SK-N-SH (cell line): ENCODE measurements around the gene KCNA1. TPM values are rescaled to one million over a fixed set of nuclear protein-coding genes. Genes with fewer than 3 reads are reported as not detected.

Source experiments
- CTCF ChIA-PET: fragments of 300-600, 350-600 bp; formaldehyde crosslinking; extraction: SDS; loops from one replicate; lab custom pipeline; 2021; lab: Yijun Ruan, JAX
- POLR2A ChIA-PET: fragments of 350-600 bp; sonication (Branson Sonifier 250); formaldehyde crosslinking; extraction: SDS; loops from one replicate; lab custom pipeline; 2020; ENCODE audit warnings: antibody characterized with exemption, inconsistent platforms; lab: Yijun Ruan, JAX
- DNase-seq: peaks from one replicate; pipeline ENCODE4 v3.0.0; 2012
- H2AFZ ChIP-seq: fragments of 200-600 bp; sonication (generic); 2 replicates; pipeline ENCODE4 v1.8.1; 2016; ENCODE audit warnings: antibody characterized with exemption, mild to moderate bottlenecking, low read depth
- H3F3A ChIP-seq: fragments of 200-600 bp; sonication (generic); replicated peaks from 2 replicates; pipeline ENCODE3; 2016; ENCODE audit warnings: antibody characterized with exemption, mild to moderate bottlenecking; ENCODE audit not compliant: insufficient read depth
- H3K27ac ChIP-seq, 2 experiments: fragments of 200-500 bp in 1 of 2; fragments of 200-600 bp in 1 of 2; sonication (Bioruptor generic) in 1 of 2; sonication (generic), shearing (Covaris generic) in 1 of 2; 2 replicates each; pipeline versions ENCODE4 v1.5.1 to v1.6.1; 2014 to 2016; ENCODE audit warnings: low read depth in 2 of 2, inconsistent platforms in 1 of 2, low read length in 1 of 2, mild to moderate bottlenecking in 1 of 2, mixed read lengths in 1 of 2
- H3K27me3 ChIP-seq: fragments of 200-600 bp; sonication (generic), shearing (Covaris generic); 2 replicates; pipeline ENCODE4 v1.6.1; 2016; ENCODE audit warnings: mixed run types; ENCODE audit not compliant: insufficient read depth
- H3K36me3 ChIP-seq, 2 experiments: fragments of 200-500 bp in 1 of 2; fragments of 200-600 bp in 1 of 2; sonication (Bioruptor generic) in 1 of 2; sonication (generic) in 1 of 2; replicated peaks in 1 of 2; 2 replicates each; pipeline versions ENCODE3 to v1.5.1; 2014 to 2016; ENCODE audit warnings: low read length in 1 of 2, mild to moderate bottlenecking in 1 of 2; ENCODE audit not compliant: insufficient read depth in 2 of 2, control insufficient read depth in 1 of 2
- H3K4me1 ChIP-seq, 2 experiments: fragments of 200-500 bp in 1 of 2; fragments of 200-600 bp in 1 of 2; sonication (Bioruptor generic) in 1 of 2; sonication (generic), shearing (Covaris generic) in 1 of 2; 2 replicates each; pipeline versions ENCODE4 v1.5.1 to v1.6.1; 2014 to 2016; ENCODE audit warnings: low read depth in 1 of 2, low read length in 1 of 2, mixed run types in 1 of 2; ENCODE audit not compliant: insufficient read depth in 2 of 2, control insufficient read depth in 1 of 2
- H3K4me2 ChIP-seq: fragments of 200-600 bp; sonication (generic), shearing (Covaris generic); 2 replicates; pipeline ENCODE4 v1.6.1; 2017; ENCODE audit warnings: mixed run types
- H3K4me3 ChIP-seq, 2 experiments: fragments of 200-500 bp in 1 of 2; fragments of 200-600 bp in 1 of 2; sonication (Bioruptor generic) in 1 of 2; sonication (generic), shearing (Covaris generic) in 1 of 2; 2 replicates each; pipeline versions ENCODE4 v1.5.1 to v1.8.1; 2014 to 2016; ENCODE audit warnings: low read depth in 2 of 2, inconsistent platforms in 1 of 2, low read length in 1 of 2, mild to moderate bottlenecking in 1 of 2, mixed read lengths in 1 of 2, moderate library complexity in 1 of 2
- H3K79me2 ChIP-seq: fragments of 200-600 bp; sonication (generic); 2 replicates; pipeline ENCODE4 v1.8.1; 2017; ENCODE audit warnings: mild to moderate bottlenecking; ENCODE audit not compliant: insufficient read depth
- H3K9ac ChIP-seq: fragments of 200-600 bp; sonication (generic); 2 replicates; pipeline ENCODE4 v1.6.1; 2017; ENCODE audit warnings: mixed run types
- H3K9me2 ChIP-seq: fragments of 200-600 bp; sonication (generic); 2 replicates; pipeline ENCODE4 v1.6.1; 2017; ENCODE audit warnings: mixed run types
- H3K9me3 ChIP-seq: fragments of 200-600 bp; sonication (generic); 2 replicates; pipeline ENCODE4 v1.6.1; 2017; ENCODE audit warnings: mixed run types, mild to moderate bottlenecking, moderate library complexity
- H4K20me1 ChIP-seq: fragments of 200-600 bp; sonication (generic); 2 replicates; pipeline ENCODE4 v1.6.1; 2017; ENCODE audit warnings: mild to moderate bottlenecking, mixed run types; ENCODE audit not compliant: insufficient read depth
- CHD2 ChIP-seq: fragments of 150-350 bp; IDR thresholded peaks from 2 replicates; pipeline ENCODE4 v1.6.1; 2018; ENCODE audit warnings: low read length; ENCODE audit not compliant: partially characterized antibody
- CTCF ChIP-seq: fragments of 200-600 bp; sonication (generic); IDR thresholded peaks from 2 replicates; pipeline ENCODE4 v1.6.1; 2017; ENCODE audit warnings: antibody characterized with exemption, mild to moderate bottlenecking, moderate library complexity
- ELF1 ChIP-seq: IDR thresholded peaks from 2 replicates; pipeline ENCODE4 v1.4.0; 2012
- EP300 ChIP-seq, 2 experiments: IDR thresholded peaks; 2 replicates each; pipeline versions ENCODE4 v1.4.0 to v1.6.1; 2012; ENCODE audit warnings: borderline replicate concordance in 1 of 2, low read depth in 1 of 2, low read length in 1 of 2
- EZH2phosphoT487 ChIP-seq: fragments of 200-600 bp; sonication (generic); IDR thresholded peaks from 2 replicates; pipeline ENCODE4 v1.6.1; 2017; ENCODE audit warnings: low read depth, mixed run types, mild to moderate bottlenecking, antibody characterized with exemption, moderate library complexity, borderline replicate concordance
- FOSL2 ChIP-seq: IDR thresholded peaks from 2 replicates; pipeline ENCODE4 v1.4.0; 2012; ENCODE audit warnings: low read depth, mild to moderate bottlenecking, moderate library complexity, borderline replicate concordance
- FOXJ3 ChIP-seq: sonication (generic); formaldehyde crosslinking; IDR thresholded peaks from 2 replicates; pipeline ENCODE4 v1.5.1; 2020; ENCODE audit warnings: mild to moderate bottlenecking, missing genetic modification reagents
- MXI1 ChIP-seq: IDR thresholded peaks from 2 replicates; pipeline ENCODE4 v1.6.1; 2012; ENCODE audit warnings: mild to moderate bottlenecking, low read depth, low read length, improper control_type of control experiment
- POLR2AphosphoS5 ChIP-seq: IDR thresholded peaks from 2 replicates; pipeline ENCODE4 v1.6.1; 2012; ENCODE audit warnings: low read depth, low read length
- RAD21 ChIP-seq: IDR thresholded peaks from 2 replicates; pipeline ENCODE4 v1.6.1; 2012; ENCODE audit warnings: mild to moderate bottlenecking, low read length
- REST ChIP-seq: IDR thresholded peaks from 2 replicates; pipeline ENCODE4 v1.6.1; 2012; ENCODE audit warnings: mild to moderate bottlenecking, low read depth, low read length, moderate library complexity
- RXRA ChIP-seq: IDR thresholded peaks from 2 replicates; pipeline ENCODE4 v1.4.0; 2012; ENCODE audit warnings: low read depth, mild to moderate bottlenecking, borderline replicate concordance
- SIN3A ChIP-seq: IDR thresholded peaks from 2 replicates; pipeline ENCODE4 v1.6.1; 2012; ENCODE audit warnings: low read depth, mild to moderate bottlenecking, low read length, moderate library complexity, borderline replicate concordance
- TCF12 ChIP-seq: IDR thresholded peaks from 2 replicates; pipeline ENCODE4 v1.4.0; 2012
- TEAD4 ChIP-seq: IDR thresholded peaks from 2 replicates; pipeline ENCODE4 v1.4.0; 2012; ENCODE audit warnings: mild to moderate bottlenecking, borderline replicate concordance; ENCODE audit not compliant: insufficient read depth
- WGBS: methylation state at CpG from one replicate; pipeline ENCODE4 v1.1.6; 2017; ENCODE audit warnings: low lambda C conversion rate; 5-methylcytosine and 5-hydroxymethylcytosine counted together
- polyA plus RNA-seq, 3 experiments: library from polyadenylated mRNA; depleted of rRNA; stranded (reverse); fragments of >200 nt; gene quantifications; 2 replicates each; pipeline ENCODE4 v1.2.3, GENCODE V29; 2012
- TF ChIP-seq, protein P1 (sequence below): fragments of 150-350 bp; IDR thresholded peaks from 2 replicates; pipeline ENCODE4 v1.6.1; 2016; ENCODE audit warnings: mild to moderate bottlenecking, low read depth, low read length
- TF ChIP-seq, protein P2 (sequence below): IDR thresholded peaks from 2 replicates; pipeline ENCODE4 v1.4.0; 2012; ENCODE audit warnings: low read depth
- TF ChIP-seq, protein P3 (sequence below): IDR thresholded peaks from 2 replicates; pipeline ENCODE4; 2012
- TF ChIP-seq, protein P4 (sequence below): fragments of 150-350 bp; IDR thresholded peaks from 2 replicates; pipeline ENCODE4 v1.6.1; 2017; ENCODE audit warnings: antibody characterized with exemption, low read length, low read depth, borderline replicate concordance

Gene KCNA1
- polyA plus RNA-seq, 1 of the 3 experiments (the other 2 are of a cell fraction) = not detected

DNA sequence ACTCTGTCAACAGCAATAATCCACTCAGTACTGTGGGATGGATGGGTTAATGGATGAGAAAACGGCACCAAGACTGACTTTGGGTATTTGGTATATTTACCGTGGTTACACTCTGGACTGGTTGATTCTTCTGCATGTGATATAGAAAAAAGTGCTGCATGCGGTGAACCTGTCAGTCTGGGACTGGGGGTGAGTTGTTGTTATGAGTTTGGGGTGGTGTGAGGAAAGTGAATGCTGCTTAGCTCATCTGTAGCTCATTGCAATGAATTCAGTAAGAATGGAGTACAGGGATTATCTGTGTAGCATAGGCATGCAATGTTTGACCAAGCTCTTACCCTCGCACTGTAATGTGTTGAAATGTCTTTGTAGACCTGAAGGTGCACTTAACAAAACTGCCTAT, 6.0 kb downstream of the KCNA1 start:
- Histone ChIP-seq H3K4me3 (no peak overlapping the region), H3K27me3 (peaks cover 92% of the 10 kb centered on the region), H2AFZ (no peak overlapping the region), H3K27ac (no peak overlapping the region), H3K4me1 (no peaks in the 10 kb centered on the region), H3K9me2 (no peaks in the 10 kb centered on the region), H4K20me1 (no peaks in the 10 kb centered on the region), H3K79me2 (no peaks in the 10 kb centered on the region), H3K9me3 (no peaks in the 10 kb centered on the region), H3K36me3 (no peaks in the 10 kb centered on the region), H3K9ac (no peak overlapping the region), H3K4me2 (no peak overlapping the region), H3F3A (no peaks in the 10 kb centered on the region)
- DNase-seq = no peak
- no peak for TF ChIP-seq ELF1
- no peak for TF ChIP-seq CHD2
- TF ChIP-seq TEAD4 = no peak
- no peak for TF ChIP-seq RAD21
- no peak for TF ChIP-seq CTCF
- TF ChIP-seq MXI1 = no peak
- no peak for TF ChIP-seq FOSL2
- TF ChIP-seq EZH2phosphoT487 = no peak
- TF ChIP-seq, protein P1, sequence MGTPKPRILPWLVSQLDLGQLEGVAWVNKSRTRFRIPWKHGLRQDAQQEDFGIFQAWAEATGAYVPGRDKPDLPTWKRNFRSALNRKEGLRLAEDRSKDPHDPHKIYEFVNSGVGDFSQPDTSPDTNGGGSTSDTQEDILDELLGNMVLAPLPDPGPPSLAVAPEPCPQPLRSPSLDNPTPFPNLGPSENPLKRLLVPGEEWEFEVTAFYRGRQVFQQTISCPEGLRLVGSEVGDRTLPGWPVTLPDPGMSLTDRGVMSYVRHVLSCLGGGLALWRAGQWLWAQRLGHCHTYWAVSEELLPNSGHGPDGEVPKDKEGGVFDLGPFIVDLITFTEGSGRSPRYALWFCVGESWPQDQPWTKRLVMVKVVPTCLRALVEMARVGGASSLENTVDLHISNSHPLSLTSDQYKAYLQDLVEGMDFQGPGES = no peak
- TF ChIP-seq POLR2AphosphoS5 = no peak
- no peak for TF ChIP-seq RXRA
- TF ChIP-seq TCF12 = no peak
- TF ChIP-seq, protein P2, sequence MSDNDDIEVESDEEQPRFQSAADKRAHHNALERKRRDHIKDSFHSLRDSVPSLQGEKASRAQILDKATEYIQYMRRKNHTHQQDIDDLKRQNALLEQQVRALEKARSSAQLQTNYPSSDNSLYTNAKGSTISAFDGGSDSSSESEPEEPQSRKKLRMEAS = no peak
- TF ChIP-seq FOXJ3 = no peak
- TF ChIP-seq EP300 (IDR thresholded peaks at IDR 0.05; ENCODE audit: borderline replicate concordance in 1 of 2, low read depth in 1 of 2, low read length in 1 of 2) = no peak
- TF ChIP-seq, protein P3, sequence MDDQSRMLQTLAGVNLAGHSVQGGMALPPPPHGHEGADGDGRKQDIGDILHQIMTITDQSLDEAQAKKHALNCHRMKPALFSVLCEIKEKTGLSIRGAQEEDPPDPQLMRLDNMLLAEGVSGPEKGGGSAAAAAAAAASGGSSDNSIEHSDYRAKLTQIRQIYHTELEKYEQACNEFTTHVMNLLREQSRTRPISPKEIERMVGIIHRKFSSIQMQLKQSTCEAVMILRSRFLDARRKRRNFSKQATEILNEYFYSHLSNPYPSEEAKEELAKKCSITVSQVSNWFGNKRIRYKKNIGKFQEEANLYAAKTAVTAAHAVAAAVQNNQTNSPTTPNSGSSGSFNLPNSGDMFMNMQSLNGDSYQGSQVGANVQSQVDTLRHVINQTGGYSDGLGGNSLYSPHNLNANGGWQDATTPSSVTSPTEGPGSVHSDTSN = no peak
- TF ChIP-seq, protein P4, sequence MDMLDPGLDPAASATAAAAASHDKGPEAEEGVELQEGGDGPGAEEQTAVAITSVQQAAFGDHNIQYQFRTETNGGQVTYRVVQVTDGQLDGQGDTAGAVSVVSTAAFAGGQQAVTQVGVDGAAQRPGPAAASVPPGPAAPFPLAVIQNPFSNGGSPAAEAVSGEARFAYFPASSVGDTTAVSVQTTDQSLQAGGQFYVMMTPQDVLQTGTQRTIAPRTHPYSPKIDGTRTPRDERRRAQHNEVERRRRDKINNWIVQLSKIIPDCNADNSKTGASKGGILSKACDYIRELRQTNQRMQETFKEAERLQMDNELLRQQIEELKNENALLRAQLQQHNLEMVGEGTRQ = no peak
- no peak for TF ChIP-seq REST
- TF ChIP-seq SIN3A = no peak
- CTCF ChIA-PET = no interaction called here
- POLR2A ChIA-PET = no interaction called here
- 8% methylated on average over 4 of the region's 4 CpGs for WGBS
